Tibial nerve (tissue), 4 donors: ENCODE measurements around the gene ABI3BP. TPM values are rescaled to one million over a fixed set of nuclear protein-coding genes. Genes with fewer than 3 reads are reported as not detected.
A peak's percentile ranks its signal among the peaks of the same experiment; 100 is the strongest.

ENCODE experiments used
- DNase-seq, 2 donors: peaks; one replicate each; pipeline ENCODE4 v3.0.0-alpha.2; 2019; ENCODE audit warnings: low spot score in 2 of 2
- H3K27ac ChIP-seq, 4 donors: fragments of 200-600 bp; sonication (generic) in 3 of 4; one replicate each; pipeline ENCODE4 v1.5.1; 2017 to 2019; ENCODE audit warnings: mild to moderate bottlenecking in 1 of 4
- H3K27me3 ChIP-seq, 2 donors: fragments of 200-600 bp; sonication (generic) in 1 of 2; one replicate each; pipeline versions ENCODE4 v1.5.1 to v1.6.0; 2017 to 2019
- H3K36me3 ChIP-seq, 3 donors: fragments of 200-600 bp; sonication (generic); one replicate each; pipeline ENCODE4 v1.5.1; 2018 to 2019
- H3K4me1 ChIP-seq, 4 donors: fragments of 200-600 bp; sonication (generic) in 3 of 4; one replicate each; pipeline ENCODE4 v1.5.1; 2017 to 2019
- H3K4me3 ChIP-seq, 4 donors: fragments of 200-600 bp; sonication (generic) in 3 of 4; one replicate each; pipeline ENCODE4 v1.5.1; 2017 to 2019; ENCODE audit warnings: mild to moderate bottlenecking in 1 of 4, moderate library complexity in 1 of 4
- H3K9me3 ChIP-seq, 4 donors: fragments of 200-600 bp; sonication (generic) in 3 of 4; one replicate each; pipeline ENCODE4 v1.5.1; 2017 to 2019
- CTCF ChIP-seq, 5 experiments: fragments of 200-600 bp in 3 of 5; fragments of 450-650 bp in 2 of 5; sonication (generic) in 3 of 5; IDR thresholded peaks; one replicate each; pipeline ENCODE4 v1.5.1; 2016 to 2019; ENCODE audit warnings: antibody characterized with exemption in 5 of 5, mild to moderate bottlenecking in 3 of 5, moderate library complexity in 2 of 5
- EP300 ChIP-seq, 2 donors: sonication (generic); formaldehyde crosslinking; IDR thresholded peaks; one replicate each; pipeline ENCODE4 v1.6.1; 2017; ENCODE audit warnings: antibody characterized with exemption in 2 of 2, mild to moderate bottlenecking in 1 of 2
- POLR2A ChIP-seq, 2 donors: fragments of 450-650 bp; IDR thresholded peaks; one replicate each; pipeline ENCODE4 v1.6.1; 2017; ENCODE audit warnings: antibody characterized with exemption in 2 of 2, mild to moderate bottlenecking in 2 of 2, moderate library complexity in 2 of 2
- WGBS, 2 donors: methylation state at CpG; one replicate each; pipeline ENCODE4 v1.1.5; 2018; 5-methylcytosine and 5-hydroxymethylcytosine counted together
- total RNA-seq, 4 donors: library from RNA; depleted of rRNA; stranded (reverse); fragments of >200 nt; gene quantifications; one replicate each; pipeline ENCODE4 v1.1.0, GENCODE V29; 2016

ABI3BP gene
- total RNA-seq, 4 donors from 2014 or later: 39.6 to 189 (median 139) TPM

GRCh38 chr3:100912976-100913545 is 80.2 kb downstream of the ABI3BP start:
- peak overlapping the region in 2 of 4 donors; percentile 18 to 70 for H3K27ac ChIP-seq
- 81 to 90% methylated on average over 4 of the region's 4 CpGs for whole genome bisulfite sequencing, 2 donors
- no peaks in the 10 kb centered on the region for H3K27me3 ChIP-seq
- no peak for DNase-seq
- H3K9me3 ChIP-seq: no peaks in the 10 kb centered on the region
- no peaks in the 10 kb centered on the region for H3K36me3 ChIP-seq
- H3K4me3 ChIP-seq: no peak overlapping the region
- H3K4me1 ChIP-seq: peaks cover 0 to 21% (median 2%) of the 10 kb centered on the region in 4 donors
- TF ChIP-seq CTCF (IDR thresholded peaks at IDR 0.05) (no peak), POLR2A (IDR thresholded peaks at IDR 0.05) (no peak), EP300 (IDR thresholded peaks at IDR 0.05) (no peak)

- Histone ChIP-seq H3K9me3 (no peaks in the 10 kb centered on the region), H3K4me3 (no peak overlapping the region), H3K27ac (peak overlapping the region in 2 of 4 donors; percentile 18 to 70), H3K4me1 (peaks cover 0 to 21% (median 2%) of the 10 kb centered on the region in 4 donors), H3K27me3 (no peaks in the 10 kb centered on the region), H3K36me3 (no peaks in the 10 kb centered on the region)
- TF ChIP-seq CTCF (IDR thresholded peaks at IDR 0.05): no peak
- TF ChIP-seq POLR2A (IDR thresholded peaks at IDR 0.05): no peak
- no peak for TF ChIP-seq EP300 (IDR thresholded peaks at IDR 0.05)
- DNase-seq: no peak
- WGBS, 2 donors: 96 to 98% methylated on average over 6 of the region's 6 CpGs
Observed at GRCh38 chr3:100912571-100912970, 80.7 kb downstream of the ABI3BP start.

- no peak overlapping the region for H3K4me3 ChIP-seq
- 87 to 90% methylated on average over 6 of the region's 6 CpGs for WGBS, 2 donors
- TF ChIP-seq POLR2A (IDR thresholded peaks at IDR 0.05) (no peak), CTCF (IDR thresholded peaks at IDR 0.05) (no peak), EP300 (IDR thresholded peaks at IDR 0.05) (no peak)
- no peak for DNase-seq
- H3K4me1 ChIP-seq: peaks cover 0 to 21% (median 2%) of the 10 kb centered on the region in 4 donors
- no peaks in the 10 kb centered on the region for H3K36me3 ChIP-seq
- H3K27ac ChIP-seq: no peak overlapping the region
- H3K27me3 ChIP-seq: no peaks in the 10 kb centered on the region
- no peaks in the 10 kb centered on the region for H3K9me3 ChIP-seq
Observed at GRCh38 chr3:100911956-100912355, 81.3 kb downstream of the ABI3BP start.

- Histone ChIP-seq H3K4me3 (no peak overlapping the region), H3K4me1 (peaks cover 0 to 21% (median 2%) of the 10 kb centered on the region in 4 donors), H3K27ac (peak overlapping the region in 2 of 4 donors; percentile 24 to 52), H3K36me3 (no peaks in the 10 kb centered on the region), H3K9me3 (no peaks in the 10 kb centered on the region), H3K27me3 (no peaks in the 10 kb centered on the region)
- 44 to 48% methylated on average over 2 of the region's 2 CpGs for WGBS, 2 donors
- TF ChIP-seq POLR2A (IDR thresholded peaks at IDR 0.05) (no peak), EP300 (IDR thresholded peaks at IDR 0.05) (no peak), CTCF (IDR thresholded peaks at IDR 0.05) (no peak)
- no peak for DNase-seq
Observed at GRCh38 chr3:100910986-100911385, 82.2 kb downstream of the ABI3BP start.

- TF ChIP-seq EP300 (IDR thresholded peaks at IDR 0.05) (no peak), POLR2A (IDR thresholded peaks at IDR 0.05) (no peak), CTCF (IDR thresholded peaks at IDR 0.05) (no peak)
- H3K4me3 ChIP-seq: no peak overlapping the region
- H3K4me1 ChIP-seq: peaks cover 0 to 7% (median 0%) of the 10 kb centered on the region in 4 donors
- no peaks in the 10 kb centered on the region for H3K27me3 ChIP-seq
- WGBS, 2 donors: 54 to 57% methylated on average over 5 of the region's 5 CpGs
- H3K27ac ChIP-seq: no peak overlapping the region
- DNase-seq: no peak
- no peaks in the 10 kb centered on the region for H3K9me3 ChIP-seq
- peaks cover 0 to 3% (median 0%) of the 10 kb centered on the region in 3 donors for H3K36me3 ChIP-seq
Observed at GRCh38 chr3:100902572-100902971, 90.6 kb downstream of the ABI3BP start.
